HCT116 (cell line): Measurements from ENCODE around the gene LINGO4. TPM values are rescaled to one million over a fixed set of nuclear protein-coding genes. Genes with fewer than 3 reads are reported as not detected.

Experiments used
- ATAC-seq: fragments of 200-7000 bp; cut with Tn5 transposase; 2 replicates; pipeline ENCODE4 v1.9.1; 2020; ENCODE audit warnings: mild to moderate bottlenecking, moderate library complexity
- BruUV-seq: library from RNA; stranded (reverse); fragments of 400-500 nt; replicated peaks from 2 replicates; lab custom pipeline; 2021; lab: Mats Ljungman, UMichigan
- CTCF ChIA-PET: fragments of 300-600 bp; sonication (Branson Sonifier 250); formaldehyde crosslinking; loops from one replicate; lab custom pipeline; 2021; ENCODE audit warnings: antibody characterized with exemption; lab: Charles Lee
- POLR2A ChIA-PET: fragments of 300-600, 350-600 bp; sonication (Branson Sonifier 250); formaldehyde crosslinking; loops from one replicate; lab custom pipeline; 2021; ENCODE audit warnings: antibody characterized with exemption; lab: Charles Lee
- RAD21 ChIA-PET, 2 experiments: fragments of 300-600 bp; sonication (Branson Sonifier 250); formaldehyde crosslinking; loops; one replicate each; lab custom pipeline; 2023; ENCODE audit warnings: low total read pairs in 2 of 2; ENCODE audit not compliant: uncharacterized antibody in 2 of 2, unreplicated experiment in 2 of 2, low non-redundant PET in 1 of 2; lab: Charles Lee
- DNase-seq: peaks from one replicate; pipeline ENCODE4 v3.0.0-alpha.2; 2010; ENCODE audit warnings: low read depth, low spot score
- H2AFZ ChIP-seq: fragments of 200-600 bp; shearing (Covaris generic), sonication (generic); 2 replicates; pipeline ENCODE4 v1.6.1; 2017; ENCODE audit warnings: low read depth, mixed run types, mixed read lengths, antibody characterized with exemption, low read length; ENCODE audit not compliant: poor library complexity, severe bottlenecking
- H3K27ac ChIP-seq: 2 replicates; pipeline ENCODE4 v1.5.1; 2012; ENCODE audit warnings: low read depth, low read length
- H3K27me3 ChIP-seq: fragments of 200-600 bp; sonication (generic); 2 replicates; pipeline ENCODE4 v1.6.1; 2016; ENCODE audit warnings: mixed run types, low read length, mixed read lengths; ENCODE audit not compliant: insufficient read depth
- H3K36me3 ChIP-seq, 2 experiments: fragments of 200-500 bp in 1 of 2; fragments of 200-600 bp in 1 of 2; sonication (Bioruptor generic) in 1 of 2; sonication (generic) in 1 of 2; 2 replicates each; pipeline versions ENCODE4 v1.5.1 to v1.6.1; 2014 to 2016; ENCODE audit warnings: low read length in 2 of 2, inconsistent platforms in 1 of 2, mixed read lengths in 1 of 2, mixed run types in 1 of 2; ENCODE audit not compliant: insufficient read depth in 2 of 2, control insufficient read depth in 1 of 2
- H3K4me1 ChIP-seq, 2 experiments: fragments of 200-600 bp in 1 of 2; sonication (generic) in 1 of 2; 2 replicates each; pipeline versions ENCODE4 v1.5.1 to v1.6.1; 2012 to 2017; ENCODE audit warnings: low read length in 2 of 2, inconsistent platforms in 1 of 2, mild to moderate bottlenecking in 1 of 2, mixed read lengths in 1 of 2, mixed run types in 1 of 2, moderate library complexity in 1 of 2; ENCODE audit not compliant: insufficient read depth in 2 of 2, control insufficient read depth in 1 of 2
- H3K4me2 ChIP-seq: fragments of 200-600 bp; sonication (generic); 2 replicates; pipeline ENCODE4 v1.6.1; 2017; ENCODE audit warnings: mixed run types, low read length, mixed read lengths
- H3K4me3 ChIP-seq, 2 experiments: fragments of 200-600 bp in 1 of 2; sonication (generic) in 1 of 2; replicated peaks in 1 of 2; 2 replicates each; pipeline ENCODE4 v1.5.1; 2011 to 2016; ENCODE audit warnings: low read length in 2 of 2, control low read depth in 1 of 2, low read depth in 1 of 2, mild to moderate bottlenecking in 1 of 2, mixed read lengths in 1 of 2, mixed run types in 1 of 2
- H3K79me2 ChIP-seq: fragments of 200-600 bp; sonication (generic); 2 replicates; pipeline ENCODE4 v1.6.1; 2017; ENCODE audit warnings: mild to moderate bottlenecking, mixed run types, low read length, moderate library complexity, mixed read lengths; ENCODE audit not compliant: insufficient read depth
- H3K9ac ChIP-seq: fragments of 200-600 bp; sonication (generic); 2 replicates; pipeline ENCODE4 v1.6.1; 2016; ENCODE audit warnings: low read length, mixed read lengths
- H3K9me2 ChIP-seq: fragments of 200-600 bp; sonication (generic), shearing (Covaris generic); 2 replicates; pipeline ENCODE4 v1.6.1; 2017; ENCODE audit warnings: mixed run types, mild to moderate bottlenecking, moderate library complexity; ENCODE audit not compliant: insufficient read depth
- H3K9me3 ChIP-seq, 2 experiments: fragments of 200-500 bp in 1 of 2; fragments of 200-600 bp in 1 of 2; sonication (Bioruptor generic) in 1 of 2; sonication (generic) in 1 of 2; 2 replicates each; pipeline ENCODE4 v1.6.1; 2014 to 2017; ENCODE audit warnings: low read length in 2 of 2, mixed read lengths in 2 of 2, inconsistent platforms in 1 of 2, low read depth in 1 of 2, mild to moderate bottlenecking in 1 of 2, mixed run types in 1 of 2, moderate library complexity in 1 of 2; ENCODE audit not compliant: control insufficient read depth in 1 of 2, insufficient read depth in 1 of 2
- H4K20me1 ChIP-seq: fragments of 200-600 bp; sonication (generic), shearing (Covaris generic); 2 replicates; pipeline ENCODE4 v1.6.1; 2017; ENCODE audit warnings: mixed run types, mild to moderate bottlenecking, moderate library complexity; ENCODE audit not compliant: insufficient read depth
- CBX3 ChIP-seq: IDR thresholded peaks from 2 replicates; pipeline ENCODE4 v1.6.1; 2012; ENCODE audit warnings: low read depth
- CEBPB ChIP-seq: IDR thresholded peaks from 2 replicates; pipeline ENCODE4 v1.6.1; 2012; ENCODE audit warnings: low read depth
- CTCF ChIP-seq, 3 experiments: fragments of 200-600 bp in 1 of 3; sonication (generic) in 1 of 3; IDR thresholded peaks in 2 of 3; conservative IDR thresholded peaks in 1 of 3; 2 replicates each; pipeline ENCODE4 v1.5.1; 2012 to 2017; ENCODE audit warnings: low read depth in 2 of 3, low read length in 2 of 3, antibody characterized with exemption in 1 of 3, borderline replicate concordance in 1 of 3, control low read depth in 1 of 3, mild to moderate bottlenecking in 1 of 3, mixed read lengths in 1 of 3, mixed run types in 1 of 3, moderate library complexity in 1 of 3; ENCODE audit not compliant: insufficient read depth in 1 of 3
- EGR1 ChIP-seq: IDR thresholded peaks from 2 replicates; pipeline ENCODE4 v1.6.1; 2012; ENCODE audit warnings: low read depth
- ELF1 ChIP-seq: IDR thresholded peaks from 2 replicates; pipeline ENCODE4 v1.6.1; 2012; ENCODE audit warnings: low read depth, borderline replicate concordance
- EZH2 ChIP-seq: fragments of 200-600 bp; sonication (generic); IDR thresholded peaks from 2 replicates; pipeline ENCODE4 v1.6.1; 2017; ENCODE audit warnings: antibody characterized with exemption, mixed run types
- FOSL1 ChIP-seq: IDR thresholded peaks from 2 replicates; pipeline ENCODE4 v1.6.1; 2012; ENCODE audit warnings: low read depth
- JUND ChIP-seq: IDR thresholded peaks from 2 replicates; pipeline ENCODE4 v1.6.1; 2012
- POLR2A ChIP-seq: IDR thresholded peaks from 2 replicates; pipeline ENCODE4 v1.7.0; 2011; ENCODE audit warnings: borderline replicate concordance; ENCODE audit not compliant: insufficient read depth, insufficient read length; ENCODE audit errors: extremely low read depth
- POLR2AphosphoS5 ChIP-seq: IDR thresholded peaks from 2 replicates; pipeline ENCODE4 v1.6.1; 2011; ENCODE audit warnings: mild to moderate bottlenecking, low read depth, low read length, moderate library complexity
- RAD21 ChIP-seq: IDR thresholded peaks from 2 replicates; pipeline ENCODE4 v1.6.1; 2012; ENCODE audit warnings: low read depth, mild to moderate bottlenecking
- SIN3A ChIP-seq: IDR thresholded peaks from 2 replicates; pipeline ENCODE4 v1.6.1; 2012; ENCODE audit warnings: low read depth
- SP1 ChIP-seq: IDR thresholded peaks from 2 replicates; pipeline ENCODE4 v1.6.1; 2012; ENCODE audit warnings: low read depth
- SRF ChIP-seq: IDR thresholded peaks from 2 replicates; pipeline ENCODE4 v1.6.1; 2012; ENCODE audit warnings: low read depth
- TCF7L2 ChIP-seq: IDR thresholded peaks from 2 replicates; pipeline ENCODE4 v1.7.0; 2011; ENCODE audit warnings: borderline replicate concordance, inconsistent platforms; ENCODE audit not compliant: insufficient read depth, insufficient read length; ENCODE audit errors: extremely low read depth
- ZBTB33 ChIP-seq: IDR thresholded peaks from 2 replicates; pipeline ENCODE4 v1.6.1; 2011; ENCODE audit warnings: mild to moderate bottlenecking, low read length, moderate library complexity; ENCODE audit not compliant: insufficient replicate concordance; ENCODE audit errors: extremely low read depth
- ZFX ChIP-seq: fragments of 450-650 bp; IDR thresholded peaks from 2 replicates; pipeline ENCODE4 v1.6.1; 2017
- intact Hi-C: fragments of 100-400 bp; cut with micrococcal nuclease; formaldehyde crosslinking; loops from 2 replicates; pipeline ENCODE4 v1.10.0; 2022
- total RNA-seq: library from RNA; stranded (reverse); gene quantifications from one replicate; pipeline ENCODE4 v1.2.1, GENCODE V29; 2021; ENCODE audit not compliant: unreplicated experiment
- TF ChIP-seq, protein P1 (sequence below): IDR thresholded peaks from 2 replicates; pipeline ENCODE4 v1.6.1; 2012
- TF ChIP-seq, protein P2 (sequence below): IDR thresholded peaks from 2 replicates; pipeline ENCODE4 v1.6.1; 2012

The LINGO4 gene
- total RNA-seq, 1 experiment from 2014 or later: not detected

- TF ChIP-seq ZBTB33 (no peak), EGR1 (no peak), FOSL1 (no peak), CEBPB (no peak)
Observed at GRCh38 chr1:151807131-151807530, 1.9 kb upstream of the LINGO4 start (continued).

DNA sequence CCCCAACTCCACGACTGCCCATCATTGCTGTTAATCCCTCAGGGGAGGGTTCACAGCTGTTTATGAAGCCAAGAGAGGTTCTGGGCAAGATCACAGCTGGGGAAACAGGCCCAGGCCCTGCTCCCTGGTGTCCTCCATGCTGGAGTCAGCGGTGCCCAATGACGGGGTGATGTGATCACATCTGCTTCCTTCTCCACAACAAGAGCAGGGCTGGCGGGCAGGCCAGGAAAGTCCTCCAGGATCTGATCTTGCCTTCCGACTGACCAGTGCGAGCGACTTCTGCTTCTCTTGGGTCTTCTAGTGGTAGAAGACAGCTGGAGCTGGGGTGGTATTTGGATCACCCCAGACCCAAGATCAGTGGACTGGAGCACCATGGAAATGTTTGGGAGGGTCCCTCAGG lies 951 bp upstream of the LINGO4 start:
- H4K20me1 ChIP-seq: no peaks in the 10 kb centered on the region
- H3K4me1 ChIP-seq: no peaks in the 10 kb centered on the region
- ATAC-seq (no peak), DNase-seq (no peak)
- H3K27me3 ChIP-seq: peaks cover 27% of the 10 kb centered on the region; the same call in 1 of the 2 replicates
- intact Hi-C loops: no loop called here
- ChIA-PET RAD21 (no interaction called here), CTCF (no interaction called here), POLR2A (no interaction called here)
- H3K36me3 ChIP-seq: no peaks in the 10 kb centered on the region
- no peaks in the 10 kb centered on the region for H3K79me2 ChIP-seq
- no peak overlapping the region for H3K4me3 ChIP-seq
- H3K9ac ChIP-seq: no peak overlapping the region
- H3K9me2 ChIP-seq: no peaks in the 10 kb centered on the region
- TF ChIP-seq JUND: no peak
- TF ChIP-seq CEBPB: no peak
- TF ChIP-seq EZH2: no peak
- TF ChIP-seq EGR1: no peak
- no peak for TF ChIP-seq SRF
- TF ChIP-seq ELF1: no peak
- TF ChIP-seq CTCF (IDR thresholded peaks at IDR 0.05 in 2 of 3, conservative IDR thresholded peaks at IDR 0.05 in 1 of 3; ENCODE audit: borderline replicate concordance in 1 of 3, insufficient read depth in 1 of 3, low read depth in 2 of 3, low read length in 2 of 3): no peak
- no peak for TF ChIP-seq RAD21
- TF ChIP-seq, protein P1, sequence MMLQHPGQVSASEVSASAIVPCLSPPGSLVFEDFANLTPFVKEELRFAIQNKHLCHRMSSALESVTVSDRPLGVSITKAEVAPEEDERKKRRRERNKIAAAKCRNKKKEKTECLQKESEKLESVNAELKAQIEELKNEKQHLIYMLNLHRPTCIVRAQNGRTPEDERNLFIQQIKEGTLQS: no peak
- no peak for TF ChIP-seq SP1
- TF ChIP-seq, protein P2, sequence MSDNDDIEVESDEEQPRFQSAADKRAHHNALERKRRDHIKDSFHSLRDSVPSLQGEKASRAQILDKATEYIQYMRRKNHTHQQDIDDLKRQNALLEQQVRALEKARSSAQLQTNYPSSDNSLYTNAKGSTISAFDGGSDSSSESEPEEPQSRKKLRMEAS: no peak
- no peak for TF ChIP-seq POLR2AphosphoS5
- no peak for TF ChIP-seq CBX3
- TF ChIP-seq POLR2A: no peak
- no peak for TF ChIP-seq SIN3A
- no peak for TF ChIP-seq ZBTB33
- TF ChIP-seq TCF7L2: no peak
- no peak for TF ChIP-seq ZFX
- no peak overlapping the region for H3K27ac ChIP-seq
- H3K4me2 ChIP-seq: no peak overlapping the region
- BruUV-seq: no TSS peak
- no peak overlapping the region for H2AFZ ChIP-seq
- H3K9me3 ChIP-seq: no peaks in the 10 kb centered on the region
